Measurements from ENCODE around the gene ACADL. TPM values are rescaled to one million over a fixed set of nuclear protein-coding genes. Genes with fewer than 3 reads are reported as not detected.

ACADL gene
- total and polyA plus RNA-seq, 2 of the 8 experiments (the other 6 are each of a cell fraction or from before 2014, with no cell fraction given), result 0.11 to 0.34 TPM

DNA sequence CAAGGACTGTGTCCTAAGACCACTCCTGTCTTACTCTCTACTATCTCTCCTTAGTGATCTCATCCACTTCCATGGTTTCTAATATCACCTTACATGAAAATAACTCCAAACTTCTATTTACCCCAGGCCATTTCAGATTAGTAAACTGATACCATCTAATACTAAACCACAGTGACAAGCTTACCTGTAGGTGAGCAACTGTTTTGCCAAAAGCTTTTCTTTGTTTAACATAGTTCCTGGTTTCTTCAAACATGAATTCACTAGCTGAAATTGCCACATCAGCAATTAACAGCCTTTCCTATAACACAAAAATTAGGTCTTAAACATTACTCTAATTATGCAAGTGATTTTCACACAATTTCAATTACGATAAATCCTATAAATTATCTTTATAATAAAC, 22.1 kb downstream of the ACADL start:
- Histone ChIP-seq H4K8ac (ENCODE audit: extremely low read depth, insufficient read depth, low read length) (no peak overlapping the region), H2AK5ac (ENCODE audit: low read depth, low read length) (no peak overlapping the region), H3K79me1 (ENCODE audit: low read depth, low read length) (no peaks in the 10 kb centered on the region), H3K23me2 (ENCODE audit: low read depth, low read length) (no peaks in the 10 kb centered on the region; the same call in 1 of the 2 replicates), H4K20me1 (replicated peaks in 1 of 2; ENCODE audit: control insufficient read depth in 1 of 2, insufficient read depth in 2 of 2, low read length in 2 of 2) (no peaks in the 10 kb centered on the region), H3K79me2 (ENCODE audit: control insufficient read depth in 1 of 2, insufficient read depth in 2 of 2, low read length in 2 of 2) (no peaks in the 10 kb centered on the region), H2BK20ac (ENCODE audit: low read length) (no peak overlapping the region), H3K36me3 (ENCODE audit: control insufficient read depth in 2 of 4, insufficient read depth in 4 of 4, low read length in 3 of 4) (no peaks in the 10 kb centered on the region), H3K23ac (ENCODE audit: insufficient read length) (no peak overlapping the region), H4K91ac (replicated peaks; ENCODE audit: insufficient read length, low read length) (no peak overlapping the region), H3K27me3 (replicated peaks in 1 of 4; ENCODE audit: control insufficient read depth in 3 of 4, extremely low read depth in 1 of 4, insufficient read depth in 3 of 4, low read length in 3 of 4) (no peaks in the 10 kb centered on the region), H3K4me2 (ENCODE audit: insufficient read depth in 1 of 2, low read depth in 2 of 2, low read length in 2 of 2) (no peak overlapping the region), H2BK12ac (ENCODE audit: low read depth, low read length) (no peak overlapping the region), H3K9ac (replicated peaks in 1 of 4; ENCODE audit: extremely low read depth in 1 of 4, low read depth in 3 of 4, low read length in 3 of 4) (no peak overlapping the region), H3K4ac (replicated peaks; ENCODE audit: insufficient read length, low read depth, low read length) (no peak overlapping the region), H4K5ac (ENCODE audit: insufficient read length, low read depth, low read length) (no peak overlapping the region), H3K4me3 (ENCODE audit: extremely low read depth in 1 of 4, insufficient read depth in 2 of 4, low read depth in 3 of 4, low read length in 4 of 4) (no peak overlapping the region), H3K14ac (ENCODE audit: insufficient read length) (no peak overlapping the region), H3K56ac (replicated peaks; ENCODE audit: insufficient read length, low read depth, low read length) (no peak overlapping the region), H3K4me1 (replicated peaks in 1 of 4; ENCODE audit: control insufficient read depth in 3 of 4, insufficient read depth in 4 of 4, low read length in 3 of 4) (no peaks in the 10 kb centered on the region), H2AFZ (ENCODE audit: low read length) (no peak overlapping the region), H3K18ac (ENCODE audit: extremely low read depth, low read length) (no peak overlapping the region), H2BK120ac (replicated peaks; ENCODE audit: low read depth, low read length) (no peak overlapping the region), H2BK15ac (ENCODE audit: low read length) (no peak overlapping the region), H2BK5ac (ENCODE audit: low read depth, low read length) (no peak overlapping the region), H3K27ac (ENCODE audit: low read depth, low read length) (no peak overlapping the region), H3K9me3 (ENCODE audit: insufficient read depth in 2 of 2, low read depth in 1 of 2, low read length in 1 of 2) (no peaks in the 10 kb centered on the region)
- TF ChIP-seq MAFK (IDR thresholded peaks at IDR 0.05; ENCODE audit: low read depth, low read length) (peak; percentile 93), JUND (IDR thresholded peaks at IDR 0.05; ENCODE audit: low read length) (no peak)
- ChIA-PET POLR2A (ENCODE audit: partially characterized antibody) (no interaction called here), CTCF (ENCODE audit: partially characterized antibody) (interaction anchor here (1.3 kb wide), 1 partner anchor 13 kb away, joined by 3 read pairs; no protein-coding TSS in a partner anchor)
- FAIRE-seq (no peak), DNase-seq (ENCODE audit: low read depth in 1 of 2, low spot score in 2 of 2) (no peak)
- 75 to 100% methylated on average over 1 of the region's 1 CpG for WGBS, 2 experiments (ENCODE audit: extremely low coverage in 1 of 2, insufficient coverage in 1 of 2, insufficient read length in 1 of 2, insufficient replicate concordance in 2 of 2, low coverage in 1 of 2, low lambda C conversion rate in 2 of 2, missing lambda C conversion rate in 1 of 2)

Measured in H1 (cell line).